Right lobe of liver (tissue), 4 donors: ENCODE data around the gene RAB8B.

Source experiments
- POLR2A ChIP-seq: fragments of 450-650 bp; IDR thresholded peaks from one replicate; pipeline ENCODE4 v1.6.1; 2017; ENCODE audit warnings: antibody characterized with exemption, mild to moderate bottlenecking
- TF ChIP-seq, protein P1 (sequence below), 4 donors: fragments of 200-600 bp in 3 of 4; fragments of 450-650 bp in 1 of 4; IDR thresholded peaks; one replicate each; pipeline versions ENCODE4 v1.5.1 to v1.8.0; 2016 to 2022; ENCODE audit warnings: antibody characterized with exemption in 4 of 4, mild to moderate bottlenecking in 2 of 4
- donor health status: DM: no; HTN: no; CAD: no.
- donor health status: DM: no; HTN: no; CAD: no.
- donor health status: DM: no; HTN: yes; CAD: no.

DNA sequence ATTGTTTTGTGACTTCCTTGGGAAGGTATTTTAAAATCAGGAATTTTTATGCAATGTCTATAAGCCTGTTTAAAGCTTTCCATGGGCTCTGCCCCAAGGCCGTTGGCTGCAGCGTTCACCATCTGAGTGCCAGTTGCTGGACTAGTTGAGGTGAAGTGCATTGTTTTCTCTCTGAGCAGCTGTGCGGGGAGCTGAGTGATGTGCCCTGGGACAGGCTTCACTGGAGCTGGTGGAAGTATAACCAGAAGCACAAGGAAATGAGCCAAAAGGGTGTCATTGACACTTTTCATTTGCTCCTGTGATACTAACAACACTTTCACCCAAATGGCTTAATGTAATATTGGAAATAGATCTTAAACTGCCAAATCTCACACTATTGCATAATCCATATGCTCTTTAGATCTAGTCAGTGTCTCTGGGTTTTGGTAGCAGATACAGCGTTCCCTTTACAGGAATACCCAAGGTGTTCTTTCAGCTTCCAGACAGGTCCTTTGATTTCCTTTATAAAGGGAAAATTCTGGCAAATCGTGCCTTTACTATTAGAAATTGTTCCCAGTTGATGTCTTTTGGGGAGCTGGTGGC, 117.2 kb downstream of the RAB8B start:
- TF ChIP-seq, protein P1, sequence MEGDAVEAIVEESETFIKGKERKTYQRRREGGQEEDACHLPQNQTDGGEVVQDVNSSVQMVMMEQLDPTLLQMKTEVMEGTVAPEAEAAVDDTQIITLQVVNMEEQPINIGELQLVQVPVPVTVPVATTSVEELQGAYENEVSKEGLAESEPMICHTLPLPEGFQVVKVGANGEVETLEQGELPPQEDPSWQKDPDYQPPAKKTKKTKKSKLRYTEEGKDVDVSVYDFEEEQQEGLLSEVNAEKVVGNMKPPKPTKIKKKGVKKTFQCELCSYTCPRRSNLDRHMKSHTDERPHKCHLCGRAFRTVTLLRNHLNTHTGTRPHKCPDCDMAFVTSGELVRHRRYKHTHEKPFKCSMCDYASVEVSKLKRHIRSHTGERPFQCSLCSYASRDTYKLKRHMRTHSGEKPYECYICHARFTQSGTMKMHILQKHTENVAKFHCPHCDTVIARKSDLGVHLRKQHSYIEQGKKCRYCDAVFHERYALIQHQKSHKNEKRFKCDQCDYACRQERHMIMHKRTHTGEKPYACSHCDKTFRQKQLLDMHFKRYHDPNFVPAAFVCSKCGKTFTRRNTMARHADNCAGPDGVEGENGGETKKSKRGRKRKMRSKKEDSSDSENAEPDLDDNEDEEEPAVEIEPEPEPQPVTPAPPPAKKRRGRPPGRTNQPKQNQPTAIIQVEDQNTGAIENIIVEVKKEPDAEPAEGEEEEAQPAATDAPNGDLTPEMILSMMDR (IDR thresholded peaks at IDR 0.05), result no peak
- no peak for TF ChIP-seq POLR2A
